ENCODE data around the gene OR51B6.

OR51B6 gene

DNA sequence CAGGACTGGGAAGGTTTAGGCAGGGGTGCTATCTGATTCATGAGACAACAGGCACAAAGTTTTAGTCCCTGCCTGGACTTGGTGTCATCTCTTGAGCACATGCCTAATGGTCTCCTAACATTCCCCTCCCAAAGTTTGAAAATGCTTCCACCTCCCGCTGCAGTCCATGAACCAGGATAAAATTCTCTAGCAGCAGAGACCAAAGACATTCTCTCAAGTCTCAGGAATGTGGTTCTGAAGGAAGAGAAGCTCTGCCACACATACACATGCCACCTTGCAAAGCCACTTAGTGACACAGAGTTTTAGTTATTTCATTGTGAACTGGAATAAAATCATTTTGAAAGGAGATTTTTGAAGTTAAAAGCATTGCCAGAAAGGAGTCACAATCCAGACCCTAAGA is 15.5 kb downstream of the OR51B6 start:
- no peak for DNase-seq (ENCODE audit: low read depth)
- TF ChIP-seq, protein P1, sequence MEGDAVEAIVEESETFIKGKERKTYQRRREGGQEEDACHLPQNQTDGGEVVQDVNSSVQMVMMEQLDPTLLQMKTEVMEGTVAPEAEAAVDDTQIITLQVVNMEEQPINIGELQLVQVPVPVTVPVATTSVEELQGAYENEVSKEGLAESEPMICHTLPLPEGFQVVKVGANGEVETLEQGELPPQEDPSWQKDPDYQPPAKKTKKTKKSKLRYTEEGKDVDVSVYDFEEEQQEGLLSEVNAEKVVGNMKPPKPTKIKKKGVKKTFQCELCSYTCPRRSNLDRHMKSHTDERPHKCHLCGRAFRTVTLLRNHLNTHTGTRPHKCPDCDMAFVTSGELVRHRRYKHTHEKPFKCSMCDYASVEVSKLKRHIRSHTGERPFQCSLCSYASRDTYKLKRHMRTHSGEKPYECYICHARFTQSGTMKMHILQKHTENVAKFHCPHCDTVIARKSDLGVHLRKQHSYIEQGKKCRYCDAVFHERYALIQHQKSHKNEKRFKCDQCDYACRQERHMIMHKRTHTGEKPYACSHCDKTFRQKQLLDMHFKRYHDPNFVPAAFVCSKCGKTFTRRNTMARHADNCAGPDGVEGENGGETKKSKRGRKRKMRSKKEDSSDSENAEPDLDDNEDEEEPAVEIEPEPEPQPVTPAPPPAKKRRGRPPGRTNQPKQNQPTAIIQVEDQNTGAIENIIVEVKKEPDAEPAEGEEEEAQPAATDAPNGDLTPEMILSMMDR (conservative IDR thresholded peaks at IDR 0.05; ENCODE audit: control insufficient read depth, insufficient read depth, low read depth, low read length): no peak
- no peak overlapping the region for H3K4me3 ChIP-seq (ENCODE audit: control insufficient read depth, low read depth, low read length)

- TF ChIP-seq, protein P1 (conservative IDR thresholded peaks at IDR 0.05; ENCODE audit: control insufficient read depth, insufficient read depth, low read depth, low read length): no peak
- no peak overlapping the region for H3K4me3 ChIP-seq (ENCODE audit: control insufficient read depth, low read depth, low read length)
- DNase-seq (ENCODE audit: low read depth): peak; percentile 43
These were observed 16.3 kb downstream of the OR51B6 start for GRCh38 chr11:5367448-5368074.

DNA sequence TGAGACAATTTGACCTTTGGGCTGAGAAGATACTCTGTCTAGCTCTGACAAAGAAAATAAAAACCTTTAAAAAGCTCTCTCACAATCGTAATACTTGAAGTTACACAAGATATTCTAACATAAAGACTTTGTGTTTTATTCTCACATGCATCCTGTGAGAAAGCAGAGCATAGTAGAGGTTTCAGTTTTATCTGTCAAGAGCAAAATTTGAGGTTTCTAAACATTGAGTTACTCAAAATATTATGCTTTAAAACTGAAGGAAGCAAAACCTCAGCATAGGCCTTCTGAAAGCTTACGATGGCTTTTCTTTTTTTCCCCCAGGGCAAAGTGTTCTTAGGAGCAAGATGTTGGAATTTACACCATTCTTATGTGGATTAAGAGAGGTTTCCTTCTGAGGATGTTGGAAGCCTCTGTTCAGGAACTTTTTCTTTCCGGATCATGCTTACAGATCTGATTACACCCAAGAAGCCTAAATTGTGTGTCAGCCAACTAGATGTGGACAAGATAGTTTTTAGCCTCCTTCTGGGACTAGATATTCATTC is 17.3 kb downstream of the OR51B6 start:
- TF ChIP-seq, protein P1 (conservative IDR thresholded peaks at IDR 0.05; ENCODE audit: control insufficient read depth, insufficient read depth, low read depth, low read length): no peak
- DNase-seq (ENCODE audit: low read depth): no peak
- no peak overlapping the region for H3K4me3 ChIP-seq (ENCODE audit: control insufficient read depth, low read depth, low read length)

- DNase-seq (ENCODE audit: low read depth): peak; percentile 57
- H3K4me3 ChIP-seq (ENCODE audit: control insufficient read depth, low read depth, low read length): no peak overlapping the region
- TF ChIP-seq, protein P1 (conservative IDR thresholded peaks at IDR 0.05; ENCODE audit: control insufficient read depth, insufficient read depth, low read depth, low read length): peak; percentile 41
These were observed 18.5 kb downstream of the OR51B6 start for GRCh38 chr11:5369789-5370188.

- peak; percentile 75 for DNase-seq (ENCODE audit: low read depth)
- TF ChIP-seq, protein P1 (conservative IDR thresholded peaks at IDR 0.05; ENCODE audit: control insufficient read depth, insufficient read depth, low read depth, low read length): peak; percentile 91
- H3K4me3 ChIP-seq (ENCODE audit: control insufficient read depth, low read depth, low read length): no peak overlapping the region
These were observed 29.5 kb downstream of the OR51B6 start for GRCh38 chr11:5380740-5381342.

DNA sequence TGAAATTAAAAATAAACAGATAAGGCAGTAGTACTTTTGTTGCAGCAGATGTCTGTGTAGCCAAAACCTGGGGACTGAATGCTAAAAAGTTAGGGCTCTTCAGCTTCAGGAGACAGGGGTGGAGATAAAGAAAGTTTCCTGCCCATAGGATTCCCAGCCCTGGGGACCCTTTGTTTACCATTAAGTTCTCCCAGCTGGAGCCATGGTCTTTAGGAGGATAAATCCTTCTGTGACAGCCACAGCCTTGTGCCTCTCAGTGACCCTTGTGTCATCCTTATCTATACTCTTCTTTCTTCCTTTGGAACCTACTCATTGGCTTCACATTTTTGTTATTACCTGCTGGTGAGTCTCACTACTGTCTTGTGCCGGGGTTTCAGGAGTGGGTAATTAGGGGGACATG is 32.3 kb downstream of the OR51B6 start, which contains the start of gene OR51M1:
TSS of gene OR51M1 (plus strand) at position 237 of the 400 bp plus-strand sequence. CDS start 5,587 bp downstream, outside the sequence.
- TF ChIP-seq, protein P1 (conservative IDR thresholded peaks at IDR 0.05; ENCODE audit: control insufficient read depth, insufficient read depth, low read depth, low read length): no peak
- DNase-seq (ENCODE audit: low read depth): no peak

More for the DNA sequence above, 32.3 kb downstream of the OR51B6 start, which contains the start of gene OR51M1:
- H3K4me3 ChIP-seq (ENCODE audit: control insufficient read depth, low read depth, low read length): no peak within 1 kb of the TSS
